Coronary artery (tissue), 2 donors: ENCODE data around the gene CALD1.

ENCODE experiments used
- DNase-seq: peaks from one replicate; pipeline ENCODE4 v3.0.0-alpha.2; 2017; ENCODE audit warnings: low spot score
- H3K27ac ChIP-seq, 2 donors: fragments of 200-600 bp; sonication (generic); one replicate each; pipeline ENCODE4 v1.5.1; 2016 to 2019
- H3K4me3 ChIP-seq: fragments of 200-600 bp; sonication (generic); 2 replicates; pipeline ENCODE4 v1.5.1; 2016; ENCODE audit warnings: mild to moderate bottlenecking, moderate library complexity
- TF ChIP-seq, protein P1 (sequence below): fragments of 200-600 bp; sonication (generic); IDR thresholded peaks from one replicate; pipeline ENCODE4 v1.5.1; 2019; ENCODE audit warnings: antibody characterized with exemption

CALD1 gene

DNA sequence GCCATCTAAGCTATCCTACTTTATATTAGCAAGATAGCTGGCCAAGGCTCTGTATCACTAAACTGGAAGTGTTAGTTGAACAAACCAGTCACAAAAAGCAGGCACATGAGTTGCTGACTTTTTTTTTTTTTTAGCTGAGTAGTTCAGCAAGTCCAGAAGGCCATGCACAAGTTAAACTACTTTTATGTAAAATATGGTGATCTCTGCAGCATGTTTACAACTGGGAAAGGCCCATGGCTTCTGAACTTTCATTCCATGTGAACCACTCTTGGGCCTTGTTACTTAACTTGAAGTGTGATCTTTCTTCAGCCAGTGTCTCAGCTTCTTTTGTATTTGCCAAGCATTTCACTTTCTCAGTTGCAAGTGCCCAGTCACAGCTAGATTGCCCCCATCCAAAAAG, 78.5 kb downstream of the CALD1 start:
- Histone ChIP-seq H3K27ac (no peak overlapping the region), H3K4me3 (no peak overlapping the region)
- no peak for DNase-seq
- TF ChIP-seq, protein P1, sequence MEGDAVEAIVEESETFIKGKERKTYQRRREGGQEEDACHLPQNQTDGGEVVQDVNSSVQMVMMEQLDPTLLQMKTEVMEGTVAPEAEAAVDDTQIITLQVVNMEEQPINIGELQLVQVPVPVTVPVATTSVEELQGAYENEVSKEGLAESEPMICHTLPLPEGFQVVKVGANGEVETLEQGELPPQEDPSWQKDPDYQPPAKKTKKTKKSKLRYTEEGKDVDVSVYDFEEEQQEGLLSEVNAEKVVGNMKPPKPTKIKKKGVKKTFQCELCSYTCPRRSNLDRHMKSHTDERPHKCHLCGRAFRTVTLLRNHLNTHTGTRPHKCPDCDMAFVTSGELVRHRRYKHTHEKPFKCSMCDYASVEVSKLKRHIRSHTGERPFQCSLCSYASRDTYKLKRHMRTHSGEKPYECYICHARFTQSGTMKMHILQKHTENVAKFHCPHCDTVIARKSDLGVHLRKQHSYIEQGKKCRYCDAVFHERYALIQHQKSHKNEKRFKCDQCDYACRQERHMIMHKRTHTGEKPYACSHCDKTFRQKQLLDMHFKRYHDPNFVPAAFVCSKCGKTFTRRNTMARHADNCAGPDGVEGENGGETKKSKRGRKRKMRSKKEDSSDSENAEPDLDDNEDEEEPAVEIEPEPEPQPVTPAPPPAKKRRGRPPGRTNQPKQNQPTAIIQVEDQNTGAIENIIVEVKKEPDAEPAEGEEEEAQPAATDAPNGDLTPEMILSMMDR: no peak

DNA sequence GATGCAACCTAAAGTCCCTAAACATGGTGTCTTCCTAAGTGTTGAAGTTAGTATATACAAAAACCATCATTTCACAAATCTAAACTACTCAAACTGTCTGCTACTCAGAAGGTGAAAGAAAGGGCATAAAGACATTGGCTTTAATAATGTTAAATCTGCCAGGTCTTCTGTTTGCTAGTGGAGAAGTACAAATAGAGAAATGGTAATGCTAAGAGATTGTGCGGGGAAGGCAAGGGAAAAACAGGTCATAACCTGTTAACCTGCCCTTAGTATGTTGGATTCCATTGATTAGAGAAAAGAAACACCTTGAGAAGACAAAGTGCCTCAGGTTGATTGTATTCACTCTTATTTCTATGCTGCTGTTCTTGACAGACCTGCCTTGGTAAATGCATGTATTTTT, 80.3 kb downstream of the CALD1 start:
- H3K4me3 ChIP-seq: no peak overlapping the region
- TF ChIP-seq, protein P1: no peak
- no peak for DNase-seq
- H3K27ac ChIP-seq: peak overlapping the region in 1 of 2 donors; percentile 6

DNA sequence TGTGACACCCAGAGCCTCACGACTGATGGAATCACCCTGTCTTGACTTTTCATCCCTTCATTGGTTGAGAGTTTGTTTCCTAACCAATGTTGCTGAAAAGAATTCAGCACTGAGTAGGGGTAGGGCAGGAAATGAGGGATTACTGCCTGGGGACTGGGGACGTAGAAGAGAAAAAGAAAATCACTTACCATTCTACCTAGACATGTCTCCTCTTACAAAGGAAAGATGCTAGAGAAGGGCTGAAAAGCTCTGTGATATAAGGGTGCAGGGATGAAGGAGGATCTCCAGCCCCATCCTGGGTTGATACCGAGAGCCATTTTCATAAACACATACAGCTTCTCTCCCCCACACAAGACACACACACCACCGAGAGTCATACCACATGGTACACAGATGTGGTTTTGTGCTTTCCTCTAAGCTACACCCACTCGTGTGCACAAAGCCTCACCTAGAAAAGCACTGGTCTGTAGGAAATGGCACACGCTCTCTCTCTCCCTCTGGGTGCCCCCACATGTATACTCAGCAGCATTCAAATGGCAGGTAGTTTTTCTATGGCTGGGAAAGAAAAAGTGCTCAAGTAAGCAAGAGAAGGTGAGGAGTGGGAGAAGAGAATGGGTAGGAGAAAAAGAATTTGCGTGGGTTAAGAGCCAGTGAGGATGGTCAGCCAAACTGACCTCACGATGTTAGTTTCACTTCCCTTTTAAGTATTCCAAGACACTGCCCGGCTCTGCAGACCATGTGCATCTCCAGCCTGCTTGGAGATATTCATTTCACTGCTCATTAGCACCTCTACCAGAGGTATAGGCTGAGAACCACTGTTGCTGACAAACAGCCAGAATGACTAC, 85.8 kb downstream of the CALD1 start:
- H3K27ac ChIP-seq: peak overlapping the region; percentile 40 to 74
- DNase-seq: no peak
- H3K4me3 ChIP-seq: peak overlapping the region; percentile 61
- TF ChIP-seq, protein P1: no peak

DNA sequence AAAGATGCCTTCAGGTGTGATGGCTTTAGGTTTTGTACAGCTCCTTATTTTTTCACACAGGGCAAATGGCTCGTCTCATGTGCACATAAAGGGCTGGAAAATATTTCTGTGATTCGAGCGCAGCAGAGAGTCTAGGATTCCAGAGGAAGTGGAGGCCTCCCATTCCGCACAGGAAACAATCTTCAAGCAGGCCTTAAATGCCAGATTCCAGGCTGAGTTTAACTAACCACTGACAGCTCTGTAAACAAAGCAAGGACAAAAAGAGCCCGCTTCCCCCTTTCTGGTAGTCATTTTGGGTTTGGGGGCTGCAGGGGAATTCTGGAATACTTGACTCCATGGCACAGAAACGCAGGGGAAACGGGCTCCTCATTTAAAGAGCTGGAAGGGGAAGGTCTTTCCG, 87.2 kb downstream of the CALD1 start:
- no peak for DNase-seq
- peak overlapping the region; percentile 40 to 55 for H3K27ac ChIP-seq
- TF ChIP-seq, protein P1: no peak
- peak overlapping the region; percentile 8 for H3K4me3 ChIP-seq

DNA sequence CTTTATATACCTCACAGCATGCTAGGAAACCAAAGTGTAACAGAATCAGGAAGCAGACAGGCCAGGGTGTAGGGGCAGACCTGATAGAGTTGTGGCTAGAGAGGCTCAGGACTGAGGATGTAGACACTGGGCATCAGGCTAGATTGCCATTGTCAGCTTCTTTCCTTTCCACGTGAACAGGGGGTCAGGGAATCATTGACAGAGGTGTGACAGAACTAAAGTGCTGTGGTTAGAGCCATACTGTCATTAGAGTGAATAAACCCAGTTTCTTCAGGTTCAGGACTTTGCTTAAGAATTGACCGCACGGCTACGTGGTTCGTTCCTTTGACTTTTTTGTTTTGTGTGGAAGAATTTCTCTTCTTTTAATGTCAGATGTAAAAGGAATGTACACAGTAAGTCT, 90.7 kb downstream of the CALD1 start:
- Histone ChIP-seq H3K27ac (no peak overlapping the region), H3K4me3 (no peak overlapping the region)
- DNase-seq: no peak
- TF ChIP-seq, protein P1: no peak

DNA sequence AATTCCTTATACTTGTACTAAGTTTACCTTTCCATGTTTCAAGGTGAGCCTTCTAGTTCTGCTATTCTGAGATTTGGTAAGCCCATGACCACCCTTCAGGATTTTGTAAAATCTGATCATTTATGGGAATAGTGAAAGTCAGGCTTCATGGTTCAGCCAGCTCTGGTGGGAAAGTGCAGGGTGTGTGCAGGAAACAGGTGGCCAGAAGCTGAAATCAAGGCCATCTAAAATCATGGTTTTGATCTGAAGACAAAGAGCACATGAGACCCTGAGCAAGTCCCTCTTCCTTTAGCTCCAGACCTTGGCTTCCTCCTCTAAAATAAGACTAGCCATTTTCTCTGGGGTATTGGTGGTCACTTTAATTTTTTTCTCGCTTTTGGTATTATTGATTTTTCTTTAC, 91.3 kb downstream of the CALD1 start:
- Histone ChIP-seq H3K4me3 (no peak overlapping the region), H3K27ac (no peak overlapping the region)
- TF ChIP-seq, protein P1: no peak
- DNase-seq: no peak

DNA sequence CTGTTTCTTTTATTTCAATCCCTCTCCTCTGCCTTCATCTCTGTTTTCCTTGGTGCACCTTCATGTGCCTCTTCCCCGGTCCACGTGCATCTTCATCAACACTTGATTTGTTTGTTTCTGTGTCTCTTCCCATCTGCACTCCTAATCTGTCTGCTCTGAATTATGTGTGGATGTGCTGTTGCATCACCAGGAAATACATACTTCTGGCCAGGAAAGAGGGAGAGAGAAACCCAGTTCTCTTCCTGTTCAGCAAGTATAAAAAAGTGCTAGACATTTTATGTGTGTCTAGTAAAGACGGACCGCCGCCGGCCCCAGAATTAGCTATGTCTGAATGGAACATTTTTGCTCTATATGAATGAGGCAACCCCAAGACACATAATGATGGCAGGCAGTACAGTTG, 93.8 kb downstream of the CALD1 start:
- Histone ChIP-seq H3K4me3 (no peak overlapping the region), H3K27ac (peak overlapping the region; percentile 35 to 46)
- TF ChIP-seq, protein P1: no peak
- DNase-seq: no peak
